B cell (primary cell): Measurements from ENCODE around the gene CDCA8. TPM values are rescaled to one million over a fixed set of nuclear protein-coding genes. Genes with fewer than 3 reads are reported as not detected.

Source experiments
- ATAC-seq: fragments of 200-7000 bp; cut with Tn5 transposase; one replicate; pipeline ENCODE4 v1.10.0; 2021; ENCODE audit warnings: low read depth, mild to moderate bottlenecking, moderate number of reproducible peaks, moderate library complexity
- CTCF ChIA-PET: fragments of 350-600 bp; sonication (Branson Sonifier 250); formaldehyde crosslinking; loops from one replicate; lab custom pipeline; 2021; ENCODE audit warnings: antibody characterized with exemption, inconsistent platforms; lab: Charles Lee
- POLR2A ChIA-PET: fragments of 350-600 bp; sonication (Branson Sonifier 250); formaldehyde crosslinking; loops from one replicate; lab custom pipeline; 2021; ENCODE audit warnings: antibody characterized with exemption; lab: Charles Lee
- DNase-seq: peaks from one replicate; pipeline ENCODE4 v3.0.0; 2013
- H2AFZ ChIP-seq: 2 replicates; pipeline ENCODE4 v1.6.1; 2012; ENCODE audit warnings: mild to moderate bottlenecking, low read depth, low read length; ENCODE audit not compliant: insufficient read depth, poor library complexity, severe bottlenecking
- H3K27ac ChIP-seq, 2 donors: 1 replicate in 1 of 2; 2 replicates in 1 of 2; pipeline ENCODE4 v1.5.1; 2012 to 2013; ENCODE audit warnings: low read length in 2 of 2, mild to moderate bottlenecking in 2 of 2, moderate library complexity in 1 of 2
- H3K27me3 ChIP-seq, 4 experiments: fragments of 200-600 bp in 1 of 4; sonication (generic) in 1 of 4; replicated peaks in 1 of 4; 1 replicate in 2 of 4; 2 replicates in 2 of 4; pipeline versions ENCODE4 v1.6.1 to v1.7.0; 2013 to 2016; ENCODE audit warnings: low read length in 3 of 4, mild to moderate bottlenecking in 2 of 4, mixed read lengths in 1 of 4, moderate library complexity in 1 of 4; ENCODE audit not compliant: insufficient read depth in 4 of 4, control insufficient read depth in 3 of 4; ENCODE audit errors: control extremely low read depth in 1 of 4
- H3K36me3 ChIP-seq, 2 experiments: replicated peaks in 1 of 2; 1 replicate in 1 of 2; 2 replicates in 1 of 2; pipeline versions ENCODE4 v1.6.1 to v1.7.1; 2013; ENCODE audit warnings: low read length in 1 of 2; ENCODE audit not compliant: insufficient read depth in 2 of 2, control insufficient read depth in 1 of 2; ENCODE audit errors: control extremely low read depth in 1 of 2, extremely low read depth in 1 of 2
- H3K4me1 ChIP-seq, 2 donors: fragments of 200-600 bp in 1 of 2; sonication (generic) in 1 of 2; 1 replicate in 1 of 2; 2 replicates in 1 of 2; pipeline versions ENCODE4 v1.5.1 to v1.6.1; 2013 to 2017; ENCODE audit warnings: low read length in 2 of 2; ENCODE audit not compliant: control insufficient read depth in 2 of 2, insufficient read depth in 2 of 2
- H3K4me2 ChIP-seq: replicated peaks from 2 replicates; pipeline ENCODE3; 2012; ENCODE audit warnings: mild to moderate bottlenecking, low read depth, low read length; ENCODE audit not compliant: poor library complexity, severe bottlenecking
- H3K4me3 ChIP-seq, 5 experiments: fragments of 200-600 bp in 1 of 5; sonication (generic) in 1 of 5; 1 replicate in 3 of 5; 2 replicates in 2 of 5; pipeline versions ENCODE4 v1.5.1 to v1.7.0; 2011 to 2016; ENCODE audit warnings: low read length in 4 of 5, mild to moderate bottlenecking in 4 of 5, low read depth in 2 of 5, control low read depth in 1 of 5, moderate library complexity in 1 of 5; ENCODE audit not compliant: insufficient read depth in 1 of 5; ENCODE audit errors: control extremely low read depth in 1 of 5, extremely low read depth in 1 of 5
- H3K79me2 ChIP-seq: fragments of 200-600 bp; sonication (generic); one replicate; pipeline ENCODE4 v1.6.0; 2016; ENCODE audit warnings: low read length; ENCODE audit not compliant: control insufficient read depth, insufficient read depth
- H3K9ac ChIP-seq: fragments of 200-600 bp; sonication (generic); 2 replicates; pipeline ENCODE4 v1.6.1; 2017; ENCODE audit warnings: mild to moderate bottlenecking, low read length, moderate library complexity
- H3K9me3 ChIP-seq, 3 donors: one replicate each; pipeline versions ENCODE4 v1.6.1 to v1.7.1; 2013; ENCODE audit warnings: low read length in 2 of 3; ENCODE audit not compliant: control insufficient read depth in 2 of 3, insufficient read depth in 1 of 3; ENCODE audit errors: control extremely low read depth in 1 of 3
- H4K20me1 ChIP-seq: 2 replicates; pipeline ENCODE4 v1.6.0; 2012; ENCODE audit warnings: mild to moderate bottlenecking, low read length; ENCODE audit not compliant: insufficient read depth, control insufficient read depth, poor library complexity, severe bottlenecking
- H3K27ac Mint-ChIP-seq: one replicate; pipeline ENCODE4 v1.8.0; 2021; ENCODE audit warnings: mixed read lengths
- H3K27me3 Mint-ChIP-seq: one replicate; pipeline ENCODE4 v1.8.0; 2021; ENCODE audit warnings: mixed read lengths
- H3K4me1 Mint-ChIP-seq: one replicate; pipeline ENCODE4 v1.8.0; 2021; ENCODE audit warnings: mixed read lengths
- H3K4me3 Mint-ChIP-seq: one replicate; pipeline ENCODE4 v1.8.0; 2021; ENCODE audit warnings: mixed read lengths
- H3K9me3 Mint-ChIP-seq: one replicate; pipeline ENCODE4 v1.8.0; 2022; ENCODE audit warnings: mixed read lengths; ENCODE audit not compliant: insufficient read depth
- CTCF ChIP-seq: fragments of 200-600 bp; IDR thresholded peaks from one replicate; pipeline ENCODE4 v1.8.0; 2022; ENCODE audit warnings: antibody characterized with exemption, mild to moderate bottlenecking
- EZH2 ChIP-seq: IDR thresholded peaks from 2 replicates; pipeline ENCODE4 v1.6.1; 2012; ENCODE audit warnings: borderline replicate concordance, low read depth, mild to moderate bottlenecking, moderate library complexity, low read length; ENCODE audit not compliant: insufficient read depth, poor library complexity, severe bottlenecking
- WGBS: methylation state at CpG from one replicate; pipeline ENCODE4 v1.1.5; 2013; ENCODE audit warnings: missing lambda C conversion rate; ENCODE audit not compliant: insufficient coverage; 5-methylcytosine and 5-hydroxymethylcytosine counted together
- intact Hi-C: fragments of 100-400 bp; cut with micrococcal nuclease; formaldehyde crosslinking; loops from one replicate; pipeline ENCODE4 v1.10.0; 2022
- polyA plus RNA-seq: library from polyadenylated mRNA; depleted of rRNA; stranded (reverse); fragments of >200 nt; gene quantifications from 2 replicates; pipeline ENCODE4 v1.2.3, GENCODE V29; 2012
- total RNA-seq, 2 donors: library from RNA; stranded (reverse); fragments of 120-200 nt in 1 of 2; gene quantifications; 1 replicate in 1 of 2; 2 replicates in 1 of 2; pipeline versions ENCODE4 v1.2.3 to v1.2.4, GENCODE V29; 2013 to 2022

The CDCA8 gene
- total and polyA plus RNA-seq, 2 donors (not counting 1 experiment from before 2014, with no cell fraction given) = 1.3 to 1.6 TPM

DNA sequence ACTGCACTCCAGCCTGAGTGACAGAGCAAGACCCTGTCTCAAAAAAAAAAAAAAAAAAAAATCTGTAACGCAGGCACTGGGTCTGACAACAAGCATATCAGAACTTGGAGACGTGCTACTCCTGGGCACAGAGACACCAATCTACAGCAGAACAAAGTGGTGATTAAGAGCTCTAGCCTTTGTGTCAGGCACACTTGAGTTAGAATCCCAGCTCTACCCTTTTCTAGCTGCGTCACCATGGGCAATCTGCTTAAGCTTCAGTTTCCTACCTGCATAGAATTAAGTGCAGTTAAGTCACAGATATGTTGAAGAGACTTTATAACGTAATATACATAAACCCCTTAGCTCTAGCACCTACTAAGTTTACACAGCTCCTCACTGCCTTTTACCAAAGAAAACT is 3.4 kb upstream of the CDCA8 start:
- Histone ChIP-seq H3K4me1 (peaks cover 19 to 34% of the 10 kb centered on the region in 2 donors), H2AFZ (no peak overlapping the region), H3K36me3 (peaks cover 10 to 23% of the 10 kb centered on the region in 2 experiments), H4K20me1 (no peaks in the 10 kb centered on the region), H3K4me3 (no peak overlapping the region), H3K9me3 (no peaks in the 10 kb centered on the region), H3K4me2 (peak overlapping the region; percentile 97), H3K27me3 (no peaks in the 10 kb centered on the region), H3K27ac (no peak overlapping the region), H3K79me2 (peaks cover 29% of the 10 kb centered on the region), H3K9ac (no peak overlapping the region)
- TF ChIP-seq EZH2 (no peak), CTCF (no peak)
- Mint-ChIP-seq H3K27ac (no peak overlapping the region), H3K4me3 (peak overlapping the region; percentile 99), H3K27me3 (no peaks in the 10 kb centered on the region), H3K4me1 (peaks cover 40% of the 10 kb centered on the region), H3K9me3 (no peaks in the 10 kb centered on the region)
- DNase-seq (no peak), ATAC-seq (no peak)
- CTCF ChIA-PET = interaction anchor here (0.8 to 3.3 kb wide), 6 partner anchors 12 to 235 kb away, joined by 3 to 27 read pairs (median 6); partner anchors contain the start of gene MTF1
- intact Hi-C loops = no loop called here
- WGBS = 83% methylated on average over 1 of the region's 4 CpGs
- POLR2A ChIA-PET = interaction anchor here (0.7 to 1.4 kb wide), 3 partner anchors 79 to 119 kb away, joined by 3 read pairs; partner anchors contain the start of genes C1orf122 and YRDC

GRCh38 chr1:37691497-37692077 is 729 bp upstream of the CDCA8 start:
- Histone ChIP-seq H3K9me3 (no peaks in the 10 kb centered on the region), H3K27me3 (no peaks in the 10 kb centered on the region), H3K79me2 (peaks cover 29% of the 10 kb centered on the region), H3K36me3 (peaks cover 4 to 5% of the 10 kb centered on the region in 2 experiments), H3K9ac (peak overlapping the region; percentile 91), H4K20me1 (no peaks in the 10 kb centered on the region), H2AFZ (peak overlapping the region; percentile 100), H3K4me1 (peaks cover 19 to 34% of the 10 kb centered on the region in 2 donors), H3K27ac (peak overlapping the region; percentile 19 to 65), H3K4me3 (peak overlapping the region; percentile 34 to 91 (median 74)), H3K4me2 (peak overlapping the region; percentile 97)
- CTCF ChIA-PET = interaction anchor here (0.9 to 3.3 kb wide), 6 partner anchors 9 to 299 kb away, joined by 3 to 27 read pairs (median 11); partner anchors contain the start of gene MTF1
- WGBS = 2% methylated on average over 45 of the region's 45 CpGs
- peak overlapping the region; percentile 99 for H3K4me3 Mint-ChIP-seq
- peak overlapping the region; percentile 94 for H3K27ac Mint-ChIP-seq
- H3K27me3 Mint-ChIP-seq = no peaks in the 10 kb centered on the region
- peak; percentile 4 for ATAC-seq
- TF ChIP-seq EZH2 (no peak), CTCF (no peak)
- DNase-seq = no peak
- POLR2A ChIA-PET = interaction anchor here (0.6 to 1.4 kb wide), 7 partner anchors 96 to 1469 kb away, joined by 3 to 5 read pairs (median 4); partner anchors contain the start of genes GNL2, MRPS15 and MTF1
- H3K4me1 Mint-ChIP-seq = peaks cover 40% of the 10 kb centered on the region
- no peaks in the 10 kb centered on the region for H3K9me3 Mint-ChIP-seq
- intact Hi-C loops = loop anchor here (1.0 to 5.0 kb wide), 9 partner anchors 96 to 1544 kb away; partner anchors contain the start of genes GNL2, MANEAL, MEAF6 and MRPS15
